Left renal cortex interstitium (tissue), 4 donors: ENCODE measurements around the gene SETDB1. TPM values are rescaled to one million over a fixed set of nuclear protein-coding genes. Genes with fewer than 3 reads are reported as not detected.

Source experiments
- DNase-seq, 4 donors: peaks; one replicate each; pipeline ENCODE4 v3.0.0-alpha.2; 2013; ENCODE audit warnings: low read depth in 4 of 4, low spot score in 2 of 4, missing footprints in 1 of 4
- polyA plus RNA-seq, 4 donors: library from polyadenylated mRNA; unstranded; fragments of 120-200 nt; gene quantifications; one replicate each; pipeline ENCODE4 v1.2.1, GENCODE V29; 2013; ENCODE audit not compliant: insufficient read length in 4 of 4

Gene SETDB1
- polyA plus RNA-seq, 4 donors = 57.6 to 94.5 (median 80.2) TPM

- DNase-seq = no peak
Measured at GRCh38 chr1:150973836-150974579, 47.8 kb downstream of the SETDB1 start.

GRCh38 chr1:150974580-150975478 is 48.7 kb downstream of the SETDB1 start, which contains the start of gene CERS2:
CERS2 (minus strand) TSS chr1:150974835; CDS start chr1:150969090, 5,745 bp downstream.
- peak in 2 of 4 donors; percentile 69 to 71 for DNase-seq

GRCh38 chr1:150976401-150976821 is 50.2 kb downstream of the SETDB1 start:
- no peak for DNase-seq

- DNase-seq = no peak
Measured at GRCh38 chr1:150976879-150977694, 50.9 kb downstream of the SETDB1 start.

- DNase-seq = peak in 3 of 4 donors; percentile 71 to 92 (median 76)
Measured at GRCh38 chr1:150979092-150980056, 53.2 kb downstream of the SETDB1 start.

- DNase-seq = no peak
Measured at GRCh38 chr1:150981177-150981804, 55.1 kb downstream of the SETDB1 start.

- no peak for DNase-seq
Measured at GRCh38 chr1:150981805-150982712, 55.9 kb downstream of the SETDB1 start, which contains the start of gene ANXA9. ANXA9 (plus strand) TSS chr1:150982292; CDS start chr1:150983106, 814 bp downstream.

GRCh38 chr1:150985179-150985825 is 59.1 kb downstream of the SETDB1 start:
- no peak for DNase-seq

GRCh38 chr1:150987924-150988323 is 61.8 kb downstream of the SETDB1 start:
- no peak for DNase-seq

- DNase-seq = no peak
Measured at GRCh38 chr1:150992626-150993025, 66.5 kb downstream of the SETDB1 start.

GRCh38 chr1:150994248-150994647 is 68.1 kb downstream of the SETDB1 start:
- no peak for DNase-seq

GRCh38 chr1:150995460-150995859 is 69.3 kb downstream of the SETDB1 start:
- DNase-seq = no peak

- no peak for DNase-seq
Measured at GRCh38 chr1:150995896-150996295, 69.7 kb downstream of the SETDB1 start.

- DNase-seq = no peak
Measured at GRCh38 chr1:150997126-150997872, 71.1 kb downstream of the SETDB1 start.

- no peak for DNase-seq
Measured at GRCh38 chr1:150997949-150998348, 71.8 kb downstream of the SETDB1 start.

GRCh38 chr1:150999051-150999674 is 73.0 kb downstream of the SETDB1 start:
- no peak for DNase-seq
